ENCODE results near the gene ARID1B.

ARID1B gene

DNA sequence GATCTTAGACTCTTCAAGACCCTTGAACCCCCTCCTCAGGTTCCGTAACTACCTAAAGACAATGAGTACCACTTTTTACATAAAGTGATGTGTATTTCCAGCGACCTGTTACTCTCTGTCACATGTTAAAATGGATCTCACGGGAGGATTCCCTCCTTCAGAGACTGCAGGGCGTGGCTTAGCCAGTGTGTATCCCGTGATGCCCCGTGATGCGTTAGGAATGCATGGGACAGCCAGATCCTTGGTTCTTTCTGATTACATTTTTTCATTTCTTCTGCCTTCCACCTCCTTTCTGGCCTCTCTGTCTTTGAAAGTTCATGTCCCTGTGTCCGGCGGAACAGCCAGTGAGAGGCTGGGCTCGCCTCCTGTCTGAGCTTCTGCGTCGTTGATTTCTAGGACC lies 390.7 kb downstream of the ARID1B start:
- no peak overlapping the region for H3K4me3 ChIP-seq (ENCODE audit: low read length)
- H2AFZ ChIP-seq (ENCODE audit: low read depth, low read length), result no peak overlapping the region

DNA sequence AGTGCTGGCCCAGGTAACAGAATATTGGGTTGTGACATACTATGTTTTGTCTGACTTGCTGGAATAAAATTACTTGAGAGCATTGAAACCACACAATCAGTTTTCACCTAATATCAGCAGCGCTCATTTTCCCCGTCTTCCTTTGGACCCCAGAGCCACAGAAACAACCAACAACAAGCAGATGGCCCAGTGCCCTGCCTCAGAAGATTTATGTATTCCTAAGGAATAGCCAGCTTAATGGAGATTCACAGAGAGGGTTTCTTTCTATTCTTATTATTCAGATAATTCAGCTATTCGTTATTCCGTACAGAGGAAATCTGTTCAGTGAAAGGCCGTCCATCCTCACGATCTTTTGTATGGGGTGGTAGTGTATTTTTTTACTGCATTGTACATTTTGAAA lies 391.3 kb downstream of the ARID1B start:
- H3K27me3 ChIP-seq (ENCODE audit: insufficient read depth, low read length), result no peaks in the 10 kb centered on the region
- peaks cover 2% of the 10 kb centered on the region for H3K4me1 ChIP-seq (ENCODE audit: insufficient read depth, low read length)
- no peaks in the 10 kb centered on the region for H3K9me3 ChIP-seq (ENCODE audit: low read length)
- H3K4me3 ChIP-seq (ENCODE audit: low read length), result no peak overlapping the region
- H2AFZ ChIP-seq (ENCODE audit: low read depth, low read length), result no peak overlapping the region
- peaks cover 28% of the 10 kb centered on the region for H3K36me3 ChIP-seq (ENCODE audit: insufficient read depth, low read length)

More for the DNA sequence above, 390.7 kb downstream of the ARID1B start:
- Histone ChIP-seq H3K27me3 (ENCODE audit: insufficient read depth, low read length) (no peaks in the 10 kb centered on the region), H3K4me1 (ENCODE audit: insufficient read depth, low read length) (peaks cover 2% of the 10 kb centered on the region), H3K36me3 (ENCODE audit: insufficient read depth, low read length) (peaks cover 28% of the 10 kb centered on the region), H3K9me3 (ENCODE audit: low read length) (no peaks in the 10 kb centered on the region)

DNA sequence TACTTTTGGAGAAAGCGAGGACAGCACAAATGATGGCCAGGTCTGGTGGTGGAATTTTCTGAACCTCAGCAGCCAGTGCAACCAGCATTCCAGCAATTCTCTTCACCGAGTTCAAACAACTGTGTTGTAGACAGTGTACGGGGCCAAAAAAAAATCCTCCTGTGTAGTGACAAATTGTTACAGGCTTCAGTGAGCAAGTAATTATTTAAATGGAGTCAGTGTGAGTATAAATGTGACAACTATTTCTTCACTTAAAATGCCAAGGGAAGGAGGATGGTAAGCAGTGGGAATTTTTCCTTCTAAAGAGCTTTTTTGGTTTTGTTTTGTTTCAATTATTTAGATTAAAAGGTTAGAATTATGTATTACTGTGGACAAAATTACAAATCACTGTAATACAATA lies 392.0 kb downstream of the ARID1B start:
- no peaks in the 10 kb centered on the region for H3K9me3 ChIP-seq (ENCODE audit: low read length)
- no peak overlapping the region for H2AFZ ChIP-seq (ENCODE audit: low read depth, low read length)
- H3K27me3 ChIP-seq (ENCODE audit: insufficient read depth, low read length), result no peaks in the 10 kb centered on the region
- H3K36me3 ChIP-seq (ENCODE audit: insufficient read depth, low read length), result peaks cover 33% of the 10 kb centered on the region
- H3K4me3 ChIP-seq (ENCODE audit: low read length), result no peak overlapping the region
- H3K4me1 ChIP-seq (ENCODE audit: insufficient read depth, low read length), result peaks cover 2% of the 10 kb centered on the region

DNA sequence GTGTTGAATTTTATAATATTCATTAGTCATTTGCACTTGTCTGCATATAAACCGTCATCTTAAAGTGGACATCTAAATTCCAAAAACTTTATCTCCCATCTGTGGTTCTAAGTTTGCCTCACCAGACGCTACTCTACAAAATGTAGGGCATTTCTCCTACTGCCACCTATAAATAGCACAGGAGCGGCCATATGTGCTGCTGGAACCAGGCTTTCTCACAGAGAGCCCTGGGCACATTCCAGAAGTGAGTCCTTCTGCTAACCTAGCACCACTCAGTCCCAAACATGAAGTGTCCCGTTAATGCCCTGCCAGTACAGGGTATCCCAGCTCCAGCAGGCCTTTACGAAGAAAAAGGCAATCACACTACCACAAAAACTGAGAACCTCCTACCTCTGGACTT lies 392.5 kb downstream of the ARID1B start:
- no peak overlapping the region for H2AFZ ChIP-seq (ENCODE audit: low read depth, low read length)
- no peaks in the 10 kb centered on the region for H3K9me3 ChIP-seq (ENCODE audit: low read length)
- peaks cover 33% of the 10 kb centered on the region for H3K36me3 ChIP-seq (ENCODE audit: insufficient read depth, low read length)
- H3K27me3 ChIP-seq (ENCODE audit: insufficient read depth, low read length), result no peaks in the 10 kb centered on the region
- H3K4me1 ChIP-seq (ENCODE audit: insufficient read depth, low read length), result peaks cover 2% of the 10 kb centered on the region
- H3K4me3 ChIP-seq (ENCODE audit: low read length), result no peak overlapping the region

DNA sequence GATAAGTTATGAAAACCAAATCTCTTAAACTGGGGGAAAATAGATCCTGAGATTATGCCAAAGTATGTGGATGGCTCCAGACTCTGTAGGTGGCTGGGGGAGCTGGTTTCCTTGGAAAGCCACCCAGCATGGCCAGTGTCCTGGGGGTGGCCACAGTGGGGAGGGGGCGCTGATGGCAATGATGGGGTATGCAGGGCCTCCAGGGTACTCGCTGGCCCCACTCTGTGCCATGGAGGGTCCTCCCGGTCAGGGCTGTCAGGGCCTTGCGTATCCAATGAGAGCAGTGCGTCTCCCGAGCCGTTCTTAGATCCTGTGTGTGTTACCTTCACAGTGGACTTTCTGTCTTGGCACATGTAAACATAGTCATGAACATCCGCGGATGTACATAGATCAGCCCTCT lies 393.4 kb downstream of the ARID1B start:
- H3K4me1 ChIP-seq (ENCODE audit: insufficient read depth, low read length), result peaks cover 2% of the 10 kb centered on the region
- H2AFZ ChIP-seq (ENCODE audit: low read depth, low read length), result no peak overlapping the region
- H3K27me3 ChIP-seq (ENCODE audit: insufficient read depth, low read length), result no peaks in the 10 kb centered on the region
- H3K4me3 ChIP-seq (ENCODE audit: low read length), result no peak overlapping the region
- H3K9me3 ChIP-seq (ENCODE audit: low read length), result no peaks in the 10 kb centered on the region
- H3K36me3 ChIP-seq (ENCODE audit: insufficient read depth, low read length), result peaks cover 33% of the 10 kb centered on the region

DNA sequence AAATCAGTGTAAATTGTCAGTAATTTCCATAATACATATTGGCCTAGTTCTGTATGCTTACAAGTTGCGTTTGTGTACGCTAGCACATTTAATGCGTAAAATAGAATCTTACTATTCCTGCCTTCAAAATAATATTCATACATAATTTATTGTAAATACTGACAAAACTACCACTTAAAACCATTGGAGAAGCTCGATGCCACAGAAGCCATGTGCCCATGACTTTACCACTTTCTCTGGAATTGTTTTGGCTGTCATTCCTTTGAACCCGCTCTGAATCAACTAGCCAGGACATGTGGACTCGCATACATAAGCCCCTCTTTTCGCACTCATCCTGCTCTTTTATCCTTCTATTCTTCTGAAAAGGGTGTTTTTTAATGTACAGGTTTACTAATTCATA lies 394.6 kb downstream of the ARID1B start:
- H3K27me3 ChIP-seq (ENCODE audit: insufficient read depth, low read length), result no peaks in the 10 kb centered on the region
- no peaks in the 10 kb centered on the region for H3K9me3 ChIP-seq (ENCODE audit: low read length)
- H3K4me1 ChIP-seq (ENCODE audit: insufficient read depth, low read length), result peaks cover 2% of the 10 kb centered on the region
- no peak overlapping the region for H3K4me3 ChIP-seq (ENCODE audit: low read length)
- no peak overlapping the region for H2AFZ ChIP-seq (ENCODE audit: low read depth, low read length)
- H3K36me3 ChIP-seq (ENCODE audit: insufficient read depth, low read length), result peaks cover 29% of the 10 kb centered on the region

DNA sequence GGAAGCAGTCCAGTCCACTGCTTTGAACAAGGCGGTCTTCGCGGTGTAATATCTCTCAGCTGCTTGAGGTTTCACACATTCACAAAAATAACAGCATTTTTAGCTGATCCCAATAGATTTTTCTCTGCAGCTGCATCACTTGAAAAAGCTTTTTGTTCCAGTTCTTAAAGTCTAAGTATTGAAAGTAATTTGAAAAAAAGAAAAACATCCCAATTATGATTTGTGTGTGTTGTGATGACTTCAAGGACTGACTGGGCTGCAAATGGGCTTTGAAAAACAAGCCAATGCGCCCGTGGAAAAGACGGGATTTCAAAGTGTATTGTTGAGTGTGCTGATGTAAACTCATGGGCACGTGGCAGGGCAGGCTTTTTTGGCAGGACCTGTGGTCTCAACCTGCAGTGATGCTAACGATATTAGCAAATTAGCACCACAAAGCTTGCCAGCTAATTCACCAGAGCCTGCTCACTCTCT lies 395.1 kb downstream of the ARID1B start:
- Histone ChIP-seq H3K4me3 (ENCODE audit: low read length) (no peak overlapping the region), H3K4me1 (ENCODE audit: insufficient read depth, low read length) (peaks cover 2% of the 10 kb centered on the region)

DNA sequence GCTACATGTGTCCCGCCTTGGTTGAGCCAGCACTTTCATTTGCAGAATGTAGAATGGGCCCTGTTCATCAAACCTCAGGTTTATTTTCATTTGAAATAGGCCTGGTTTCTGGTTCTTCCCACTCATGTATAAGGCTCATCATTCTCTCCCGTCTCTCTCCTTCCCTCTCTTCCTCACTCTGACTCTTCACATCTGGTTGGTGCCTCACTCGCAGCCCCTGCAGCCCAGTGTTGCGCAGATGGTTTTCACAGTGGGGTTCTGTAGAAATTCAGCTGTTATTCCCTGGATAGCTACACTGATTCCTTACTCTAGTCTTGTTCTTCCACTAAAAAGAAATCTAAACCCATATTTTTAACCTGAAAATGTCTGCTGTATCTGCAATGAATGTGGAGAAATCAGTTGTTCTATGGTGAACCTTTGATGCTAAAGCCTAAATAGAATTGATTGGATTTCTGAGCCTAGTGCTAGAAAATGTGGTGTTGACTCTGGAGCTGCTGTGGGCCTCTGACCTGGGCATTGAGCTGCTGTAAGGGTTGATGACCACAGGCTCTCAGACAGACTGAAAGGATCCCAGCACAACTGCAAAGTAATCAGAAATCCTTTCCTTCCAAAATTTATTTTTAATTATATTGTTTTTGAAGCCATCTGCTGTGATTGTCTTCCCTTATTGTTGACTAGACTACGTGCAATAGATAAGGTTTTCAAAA lies 395.8 kb downstream of the ARID1B start:
- Histone ChIP-seq H2AFZ (ENCODE audit: low read depth, low read length) (no peak overlapping the region), H3K4me3 (ENCODE audit: low read length) (no peak overlapping the region), H3K4me1 (ENCODE audit: insufficient read depth, low read length) (peaks cover 2% of the 10 kb centered on the region), H3K27me3 (ENCODE audit: insufficient read depth, low read length) (no peaks in the 10 kb centered on the region), H3K36me3 (ENCODE audit: insufficient read depth, low read length) (peaks cover 18% of the 10 kb centered on the region), H3K9me3 (ENCODE audit: low read length) (no peaks in the 10 kb centered on the region)

More for the DNA sequence above, 395.1 kb downstream of the ARID1B start:
- H3K9me3 ChIP-seq (ENCODE audit: low read length), result no peaks in the 10 kb centered on the region
- no peaks in the 10 kb centered on the region for H3K27me3 ChIP-seq (ENCODE audit: insufficient read depth, low read length)
- peaks cover 25% of the 10 kb centered on the region for H3K36me3 ChIP-seq (ENCODE audit: insufficient read depth, low read length)
- no peak overlapping the region for H2AFZ ChIP-seq (ENCODE audit: low read depth, low read length)

DNA sequence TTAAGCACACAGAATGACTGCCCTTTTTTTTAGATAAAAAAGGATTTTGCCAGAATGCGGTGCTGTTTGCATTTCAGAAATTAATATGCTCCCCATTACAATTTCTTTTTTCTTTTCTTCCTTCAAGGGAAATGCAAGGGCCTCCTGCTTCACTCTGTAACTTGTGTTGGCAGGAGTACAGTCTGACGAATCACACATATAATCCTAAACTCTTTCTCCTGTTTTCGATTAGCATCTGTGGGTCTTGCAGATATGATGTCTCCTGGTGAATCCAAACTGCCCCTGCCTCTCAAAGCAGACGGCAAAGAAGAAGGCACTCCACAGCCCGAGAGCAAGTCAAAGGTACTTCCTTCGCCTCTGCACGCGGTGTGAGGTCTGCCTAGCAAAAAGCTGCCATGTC lies 396.6 kb downstream of the ARID1B start:
- Histone ChIP-seq H3K27me3 (ENCODE audit: insufficient read depth, low read length) (no peaks in the 10 kb centered on the region), H3K4me3 (ENCODE audit: low read length) (no peak overlapping the region), H3K9me3 (ENCODE audit: low read length) (no peaks in the 10 kb centered on the region), H3K36me3 (ENCODE audit: insufficient read depth, low read length) (peaks cover 11% of the 10 kb centered on the region), H3K4me1 (ENCODE audit: insufficient read depth, low read length) (peaks cover 2% of the 10 kb centered on the region), H2AFZ (ENCODE audit: low read depth, low read length) (no peak overlapping the region)

DNA sequence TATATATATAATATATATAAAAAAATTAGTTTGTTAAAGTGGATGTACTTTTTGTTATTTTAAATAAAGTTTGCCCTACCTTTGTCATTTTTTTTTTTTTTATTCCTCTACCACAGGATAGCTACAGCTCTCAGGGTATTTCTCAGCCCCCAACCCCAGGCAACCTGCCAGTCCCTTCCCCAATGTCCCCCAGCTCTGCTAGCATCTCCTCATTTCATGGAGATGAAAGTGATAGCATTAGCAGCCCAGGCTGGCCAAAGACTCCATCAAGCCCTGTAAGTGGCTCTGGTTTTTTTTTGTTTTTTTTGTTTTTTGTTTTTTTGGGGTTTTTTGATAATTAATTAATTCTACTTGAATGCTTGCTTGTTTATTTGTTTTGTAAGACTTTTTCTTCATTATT lies 397.6 kb downstream of the ARID1B start:
- Histone ChIP-seq H3K9me3 (ENCODE audit: low read length) (no peaks in the 10 kb centered on the region), H2AFZ (ENCODE audit: low read depth, low read length) (no peak overlapping the region), H3K27me3 (ENCODE audit: insufficient read depth, low read length) (no peaks in the 10 kb centered on the region), H3K36me3 (ENCODE audit: insufficient read depth, low read length) (peaks cover 6% of the 10 kb centered on the region), H3K4me1 (ENCODE audit: insufficient read depth, low read length) (peaks cover 2% of the 10 kb centered on the region), H3K4me3 (ENCODE audit: low read length) (no peak overlapping the region)

DNA sequence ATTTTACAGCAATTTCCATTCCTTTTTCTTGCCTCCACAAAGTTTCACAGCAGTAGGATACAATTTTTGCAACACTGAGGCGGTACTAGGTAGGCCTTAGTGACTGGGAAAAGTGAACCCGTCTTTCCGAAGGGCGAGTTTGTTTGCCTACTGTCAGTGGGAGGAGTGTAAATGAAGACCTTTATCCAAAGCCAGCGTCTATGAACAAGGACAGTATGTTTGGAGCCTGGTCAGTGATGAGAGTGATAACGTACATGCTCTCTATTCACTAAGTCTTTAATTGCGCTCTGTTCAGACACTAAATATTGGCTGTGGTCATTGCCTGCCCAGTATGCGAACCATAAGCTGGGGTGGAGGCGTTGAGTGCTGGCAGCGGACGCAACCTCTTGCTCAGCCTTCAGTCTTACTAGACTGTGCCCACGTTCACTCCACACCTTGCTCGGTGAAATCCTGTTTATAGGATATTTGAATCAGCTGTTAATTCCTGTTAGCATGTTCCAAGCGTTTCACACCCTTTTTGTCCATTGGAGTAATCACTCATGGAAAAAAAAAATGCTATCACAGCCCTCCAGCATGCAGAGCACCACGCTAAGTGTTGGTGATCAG lies 400.7 kb downstream of the ARID1B start:
- Histone ChIP-seq H3K4me3 (ENCODE audit: low read length) (no peak overlapping the region), H3K9me3 (ENCODE audit: low read length) (no peaks in the 10 kb centered on the region), H2AFZ (ENCODE audit: low read depth, low read length) (no peak overlapping the region), H3K36me3 (ENCODE audit: insufficient read depth, low read length) (peaks cover 24% of the 10 kb centered on the region), H3K27me3 (ENCODE audit: insufficient read depth, low read length) (no peaks in the 10 kb centered on the region), H3K4me1 (ENCODE audit: insufficient read depth, low read length) (no peaks in the 10 kb centered on the region)

DNA sequence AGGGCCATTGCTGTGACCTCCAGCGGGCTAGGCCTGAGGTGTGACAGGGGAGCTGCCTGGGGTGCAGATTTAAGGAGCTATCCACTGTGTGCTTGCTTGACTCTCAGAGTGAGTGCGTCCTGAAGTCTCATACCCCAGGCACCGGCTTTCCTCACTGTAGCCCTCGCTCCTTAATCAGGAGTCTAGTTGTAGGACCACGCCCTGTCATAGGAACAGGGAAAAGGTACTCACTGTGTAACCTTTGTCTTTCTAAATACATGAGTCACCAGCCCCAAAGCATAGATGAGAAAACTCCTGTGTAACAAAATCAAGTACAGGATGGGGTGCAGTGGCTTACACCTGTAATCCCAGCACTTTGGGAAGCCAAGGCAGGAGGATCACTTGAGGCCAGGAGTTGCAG lies 404.5 kb downstream of the ARID1B start:
- Histone ChIP-seq H3K9me3 (ENCODE audit: low read length) (no peaks in the 10 kb centered on the region), H3K4me1 (ENCODE audit: insufficient read depth, low read length) (peaks cover under 1% of the 10 kb centered on the region), H3K36me3 (ENCODE audit: insufficient read depth, low read length) (peaks cover 45% of the 10 kb centered on the region), H3K27me3 (ENCODE audit: insufficient read depth, low read length) (no peaks in the 10 kb centered on the region), H2AFZ (ENCODE audit: low read depth, low read length) (no peak overlapping the region), H3K4me3 (ENCODE audit: low read length) (no peak overlapping the region)

DNA sequence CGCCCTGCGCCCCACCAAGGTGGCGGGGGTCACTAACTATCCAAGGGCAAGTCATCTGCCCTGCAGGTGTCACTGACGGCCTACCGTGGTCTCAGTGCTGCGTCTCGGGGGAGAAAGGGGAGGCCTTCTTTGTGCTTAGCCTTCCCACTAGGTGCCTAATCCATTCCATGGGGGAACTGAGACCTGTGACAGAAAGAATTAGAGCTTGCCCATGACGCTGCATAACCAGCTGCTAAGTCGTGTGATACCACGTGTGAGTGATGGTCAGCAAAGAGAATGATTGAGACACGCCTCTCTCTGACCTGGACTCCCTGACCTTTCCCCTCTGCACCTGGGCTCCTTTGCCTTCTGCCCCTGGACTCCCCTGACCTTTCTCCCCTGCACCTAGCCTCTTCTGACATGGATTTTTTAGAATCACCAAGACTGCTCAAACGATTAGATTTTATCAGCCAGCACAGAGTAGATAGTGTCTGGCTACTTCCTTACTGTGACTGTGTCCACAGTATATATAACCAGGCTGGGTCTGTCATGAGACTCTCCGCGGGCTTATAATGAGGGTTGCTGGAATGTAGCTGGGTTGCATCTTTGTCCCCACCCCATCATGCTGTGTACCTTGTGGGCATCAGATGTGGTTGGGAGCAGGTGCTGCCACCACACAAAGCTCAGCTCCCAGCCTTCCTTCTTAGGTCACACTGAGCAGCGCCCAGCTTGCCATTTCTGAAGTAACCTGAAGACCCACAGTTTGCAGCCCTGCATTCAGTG lies 405.5 kb downstream of the ARID1B start:
- H3K27me3 ChIP-seq (ENCODE audit: insufficient read depth, low read length), result no peaks in the 10 kb centered on the region
- no peaks in the 10 kb centered on the region for H3K9me3 ChIP-seq (ENCODE audit: low read length)
- H3K36me3 ChIP-seq (ENCODE audit: insufficient read depth, low read length), result peaks cover 50% of the 10 kb centered on the region

More for the DNA sequence above, 405.5 kb downstream of the ARID1B start:
- Histone ChIP-seq H3K4me1 (ENCODE audit: insufficient read depth, low read length) (peaks cover 8% of the 10 kb centered on the region), H3K4me3 (ENCODE audit: low read length) (no peak overlapping the region), H2AFZ (ENCODE audit: low read depth, low read length) (no peak overlapping the region)
